NCI-H2227 treated with DMSO at 0.1 percent for 48 hours (cell line): ENCODE measurements around the gene SMS.
"Not testable (repeated sequence)": the region's sequence is repeated elsewhere in the genome, so short reads cannot be mapped to it uniquely, and the experiment has no call there.

ENCODE experiments used
- DNase-seq: peaks from one replicate; lab custom pipeline; 2025; lab: John Stamatoyannopoulos, UW

The SMS gene

DNA sequence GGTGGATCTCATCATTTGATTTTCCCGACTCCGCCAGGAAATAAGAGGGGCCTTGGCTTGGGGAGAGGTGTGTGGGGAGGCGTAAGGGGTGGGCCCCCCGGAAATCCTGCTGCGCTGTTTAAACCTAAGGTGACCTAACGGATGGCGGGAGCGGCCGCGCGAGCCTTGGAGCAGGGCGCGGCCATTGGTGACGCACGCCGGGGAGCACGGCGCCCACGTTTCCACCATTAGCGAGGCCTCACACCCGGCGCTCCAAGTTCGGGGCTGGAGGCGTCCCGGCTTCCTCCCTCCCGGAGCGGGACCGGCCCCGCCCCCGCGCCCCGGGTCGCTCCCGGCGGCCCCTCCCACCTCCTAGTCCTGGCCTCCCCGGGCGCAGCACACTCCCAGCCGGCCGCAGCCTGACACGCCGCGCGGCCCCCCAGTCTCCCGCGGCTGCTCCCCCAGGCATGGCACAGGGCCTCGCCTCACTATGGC, at the start of gene SMS:
SMS (plus strand) TSS at position 354 of the 474 bp plus-strand sequence; CDS start at position 470, 116 bp downstream.
- peak; percentile 78 for DNase-seq

DNA sequence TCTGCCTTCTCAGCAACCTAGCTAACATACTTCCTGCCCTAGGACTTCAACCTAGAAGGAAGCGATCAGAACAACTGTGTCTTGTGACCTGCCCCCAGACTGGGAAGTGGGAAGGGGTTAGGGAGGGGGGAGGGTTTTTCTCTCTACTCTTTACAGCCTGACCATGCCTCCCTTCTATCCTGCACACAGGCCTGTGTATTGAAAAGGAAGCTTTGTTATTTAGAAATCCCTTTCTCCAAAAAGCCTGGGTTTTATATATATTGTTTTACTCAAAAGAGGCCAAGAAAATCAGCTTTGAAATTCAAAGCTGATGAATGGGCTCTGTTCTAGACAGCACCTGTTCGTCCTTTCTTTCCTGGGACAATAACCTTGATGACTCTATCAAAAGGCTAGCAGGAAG, 35.2 kb upstream of the SMS start:
- DNase-seq, result no peak

DNA sequence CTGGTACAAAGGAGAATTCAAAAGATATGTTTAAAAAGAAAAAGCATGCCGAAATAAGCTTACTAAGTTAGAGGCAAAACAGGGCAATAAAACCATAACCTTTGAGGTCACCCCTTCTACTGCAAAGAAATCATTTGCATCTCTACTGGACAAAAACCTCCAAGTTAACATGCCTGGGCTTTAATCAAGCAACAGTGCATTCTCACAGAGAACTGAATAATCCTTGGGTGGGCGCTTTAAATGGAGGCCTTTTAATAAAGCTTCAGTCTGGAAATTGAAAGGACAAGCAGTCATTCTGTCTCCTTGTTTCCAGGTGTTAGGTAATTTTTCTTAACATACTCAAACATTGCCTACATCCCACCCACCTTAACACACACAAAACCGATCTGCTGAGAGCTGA, 34.6 kb upstream of the SMS start:
- DNase-seq, result no peak

DNA sequence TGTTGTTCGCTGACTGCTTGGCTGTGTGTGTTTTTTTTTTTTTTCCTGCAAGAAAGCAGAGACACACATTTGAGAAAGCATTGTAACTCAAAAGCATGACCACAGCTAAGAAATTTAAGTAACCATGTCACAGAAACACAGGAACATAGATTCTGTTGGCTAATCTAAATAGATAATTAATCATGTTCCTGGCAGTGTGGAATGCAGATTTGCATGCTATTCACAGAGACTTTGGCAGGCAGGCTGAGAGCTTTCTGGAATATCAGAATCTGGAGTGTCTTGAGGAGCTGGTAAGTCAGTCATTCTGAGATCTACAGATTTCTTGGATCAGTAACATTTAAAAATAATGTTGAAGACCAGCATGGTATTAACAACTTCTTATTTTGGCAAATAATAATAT, 33.2 kb upstream of the SMS start:
- no peak for DNase-seq

DNA sequence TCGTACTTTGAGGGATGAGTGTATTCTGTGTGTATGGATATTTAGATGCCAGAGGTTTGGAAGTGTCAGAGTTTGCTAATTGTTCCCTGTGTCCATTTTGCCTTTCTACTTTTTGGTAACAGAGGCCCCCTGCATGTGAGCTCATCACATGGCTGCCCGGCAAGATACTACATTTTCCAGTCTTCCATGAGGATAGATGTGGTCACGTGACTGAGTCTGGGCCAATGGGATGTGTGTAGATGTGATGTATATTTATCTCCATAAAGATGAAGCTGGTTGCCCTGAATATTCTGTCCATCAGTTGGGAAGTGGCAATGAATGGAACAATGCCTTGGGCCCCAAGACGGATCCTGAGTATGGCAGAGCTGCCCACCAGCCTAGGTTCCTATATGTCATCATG, 29.0 kb upstream of the SMS start:
- no peak for DNase-seq

DNA sequence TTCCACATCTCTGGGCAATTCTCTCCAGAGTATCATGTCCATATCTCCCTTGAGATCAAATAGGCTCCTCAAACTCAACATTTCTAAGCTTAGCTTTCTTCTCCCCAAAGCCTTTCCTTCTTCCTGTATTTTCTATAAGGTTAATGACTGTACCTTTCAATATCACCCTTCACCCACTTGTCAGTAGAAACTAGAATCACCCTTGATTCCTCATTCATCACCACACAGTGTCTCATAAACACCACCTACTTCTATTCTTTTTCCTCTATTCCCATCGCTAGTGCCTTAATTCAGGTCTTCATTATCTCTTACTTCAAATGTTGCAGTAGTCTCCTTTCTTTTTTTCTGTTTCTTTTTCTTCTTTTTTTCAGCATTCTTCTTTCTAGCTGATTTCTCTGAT, 28.3 kb upstream of the SMS start:
- no peak for DNase-seq

DNA sequence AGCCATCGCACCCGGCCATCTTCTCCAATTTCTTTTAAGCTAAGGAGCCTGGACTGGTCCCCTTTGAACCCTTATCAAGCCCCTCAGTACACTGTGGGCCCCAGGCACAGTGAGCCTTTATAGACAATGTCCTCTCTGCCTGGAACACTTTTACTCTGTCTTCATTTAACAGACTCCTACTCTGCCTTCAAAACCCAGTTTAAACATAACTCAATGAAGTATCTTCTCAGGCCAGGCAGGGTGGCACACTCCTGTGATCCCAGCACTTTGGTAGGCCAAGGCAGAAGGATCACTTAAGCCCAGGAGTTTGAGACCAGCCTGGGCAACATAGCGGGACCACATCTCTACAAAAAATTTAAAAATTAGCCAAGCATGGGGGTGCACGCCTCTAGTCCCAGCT, 27.5 kb upstream of the SMS start:
- no peak for DNase-seq

DNA sequence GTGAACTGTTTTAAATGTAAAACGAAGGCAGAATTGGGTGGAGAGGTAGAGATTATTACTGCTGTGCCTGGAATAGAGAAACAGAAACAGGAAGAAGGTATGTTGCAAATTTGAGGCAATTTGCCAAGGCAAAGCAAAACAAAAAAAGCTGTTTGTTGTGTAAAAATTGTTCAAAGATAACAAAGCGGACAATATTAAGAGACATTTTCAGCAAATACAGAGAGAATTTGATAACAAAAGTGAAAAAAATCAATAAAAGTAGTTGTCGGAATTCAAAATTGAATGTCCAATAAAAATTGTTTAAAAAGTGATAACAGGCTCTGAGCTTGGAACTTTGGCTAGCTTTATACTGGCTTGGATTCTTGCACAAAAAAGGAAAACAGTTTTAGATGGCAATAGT, 14.4 kb upstream of the SMS start:
- DNase-seq, result no peak

DNA sequence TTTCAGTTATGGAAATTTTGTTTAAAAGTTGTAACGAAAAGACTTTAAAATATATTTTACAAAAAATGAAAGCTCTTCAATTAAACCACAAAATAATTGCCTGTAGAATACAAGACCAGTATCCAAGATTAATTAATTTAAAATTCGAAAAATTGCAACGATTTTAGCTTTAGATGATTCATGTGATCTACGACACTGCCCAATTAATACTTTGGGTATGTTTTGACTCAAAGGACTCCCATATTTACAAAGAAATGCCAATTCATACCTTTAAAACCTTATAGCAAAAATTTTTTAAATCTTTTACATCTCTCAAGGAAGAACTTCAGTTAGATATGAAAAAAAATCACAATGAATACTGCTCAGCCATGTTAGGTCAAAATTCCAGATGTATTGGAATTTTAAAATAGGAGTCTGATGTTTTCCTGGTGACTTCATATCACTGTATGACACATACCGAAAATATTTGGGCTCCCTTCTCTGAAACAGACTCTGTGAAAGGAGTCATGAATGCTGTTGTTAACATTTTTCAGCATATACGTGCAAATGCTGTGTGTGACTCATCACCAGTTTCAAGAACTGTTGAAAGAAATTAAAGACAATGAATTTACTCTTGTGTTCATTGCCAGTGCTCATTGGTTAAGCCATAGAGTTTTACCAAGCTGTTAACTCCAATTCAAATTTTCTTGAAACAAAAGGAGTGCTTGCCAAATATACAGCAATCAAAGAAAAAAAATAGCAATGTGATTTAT, 13.8 kb upstream of the SMS start:
- DNase-seq, result no peak

DNA sequence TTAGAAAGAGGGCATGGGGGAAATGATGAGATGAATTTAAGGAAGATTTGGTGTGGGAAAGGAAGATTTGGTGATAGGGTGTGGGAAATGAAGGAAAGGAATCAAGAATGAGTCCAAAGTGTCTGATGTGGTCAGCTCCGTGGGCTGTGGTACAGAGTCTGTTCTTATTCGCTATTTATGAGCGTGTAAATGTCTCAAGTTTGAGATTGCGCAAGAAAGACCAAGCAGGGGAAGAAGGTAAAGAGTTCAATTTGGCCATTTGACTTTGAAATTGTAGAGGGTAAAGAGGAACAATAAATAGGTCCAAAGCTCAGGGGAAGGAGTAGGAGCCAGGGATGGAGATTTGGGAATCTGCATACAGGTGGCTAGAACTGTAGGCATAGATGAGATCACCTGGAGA, 11.3 kb upstream of the SMS start:
- DNase-seq, result no peak

DNA sequence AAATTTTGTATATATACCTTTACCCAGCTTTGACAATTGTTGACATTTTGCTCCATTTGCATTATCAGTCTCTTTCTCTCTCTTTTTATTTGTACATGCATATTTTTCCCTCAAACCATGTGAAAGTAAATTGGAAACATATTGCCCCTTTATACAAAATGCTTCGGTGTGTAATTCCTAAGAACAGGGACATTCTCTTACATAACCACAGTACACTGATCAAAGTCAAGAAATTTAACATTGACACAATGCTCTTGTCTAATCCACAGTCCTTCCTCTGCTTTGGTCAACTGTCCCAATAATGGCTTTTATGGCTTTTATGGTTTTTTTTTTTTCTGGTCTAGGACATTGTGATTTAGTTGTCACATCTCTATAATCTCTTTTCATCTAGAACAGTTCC, 9.5 kb upstream of the SMS start:
- no peak for DNase-seq

DNA sequence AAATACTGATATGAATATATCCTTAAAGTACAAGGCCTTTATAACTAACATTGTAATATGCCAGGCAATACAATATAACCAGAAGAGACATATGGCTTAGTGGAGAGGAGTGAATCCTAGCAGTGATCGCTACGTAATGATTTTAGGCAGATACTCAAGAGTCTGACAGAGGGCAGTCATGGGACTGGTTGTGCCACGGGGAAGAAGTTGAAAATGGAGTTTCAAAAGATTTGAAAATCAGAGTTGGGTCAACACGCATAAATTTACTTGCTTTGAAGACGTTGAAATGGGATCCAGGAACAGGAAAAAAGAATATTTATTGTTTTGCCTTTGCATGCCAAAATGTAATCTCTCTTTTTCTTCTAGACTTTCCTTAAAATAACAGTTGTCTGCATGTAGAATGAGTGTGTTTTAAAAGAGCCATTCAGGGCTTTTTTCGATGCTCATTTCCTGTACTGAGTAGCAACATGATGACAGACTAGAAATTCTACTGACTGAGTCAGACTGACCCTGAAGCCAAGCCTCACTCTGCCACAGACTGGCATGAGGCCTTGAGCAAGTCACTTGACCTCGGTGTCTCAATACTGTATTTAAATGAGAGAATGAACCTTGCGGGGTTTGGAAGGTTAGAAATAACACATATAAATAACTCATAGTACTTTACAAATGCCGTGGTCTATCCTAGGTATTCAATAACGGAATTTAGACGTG, 8.1 kb upstream of the SMS start:
- DNase-seq, result no peak

DNA sequence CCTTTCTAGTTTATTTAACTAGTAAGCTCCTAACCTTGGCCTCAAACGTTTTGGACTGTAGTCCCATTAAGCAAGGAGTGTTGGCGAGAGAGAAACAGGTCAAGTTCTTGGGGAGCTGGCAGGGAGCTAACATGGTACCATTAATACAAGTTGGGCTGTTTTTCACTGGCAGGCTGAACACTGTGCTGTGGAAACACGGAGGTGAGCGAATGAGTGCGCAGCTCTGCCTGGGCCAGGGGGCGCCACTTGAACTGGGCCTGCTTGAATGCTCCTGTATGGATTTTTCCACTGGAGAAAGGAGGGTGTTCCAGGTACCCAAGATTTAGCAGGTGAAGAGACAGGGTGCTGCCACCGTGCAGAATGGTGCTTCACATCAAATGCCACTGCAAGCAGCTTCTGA, 7.4 kb upstream of the SMS start:
- no peak for DNase-seq

DNA sequence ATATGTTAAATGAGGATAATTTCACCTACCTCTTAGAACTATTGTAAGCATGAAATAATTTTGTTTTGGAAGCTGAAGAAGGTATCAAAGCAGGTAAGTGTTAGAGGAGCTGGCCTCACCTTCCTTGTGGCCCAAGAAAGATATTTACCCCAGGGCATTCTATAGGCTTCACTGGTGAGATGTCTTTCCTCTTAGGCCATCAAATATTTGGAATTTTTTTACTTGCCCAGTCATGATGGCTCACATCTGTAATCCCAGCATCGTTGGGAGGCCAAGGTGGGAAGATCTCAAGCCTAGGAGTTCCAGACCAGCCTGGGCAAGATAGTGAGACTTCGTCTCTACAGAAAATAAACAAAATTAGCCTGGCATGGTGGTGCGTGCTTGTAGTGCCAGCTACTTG, 6.1 kb upstream of the SMS start:
- DNase-seq, result no peak

DNA sequence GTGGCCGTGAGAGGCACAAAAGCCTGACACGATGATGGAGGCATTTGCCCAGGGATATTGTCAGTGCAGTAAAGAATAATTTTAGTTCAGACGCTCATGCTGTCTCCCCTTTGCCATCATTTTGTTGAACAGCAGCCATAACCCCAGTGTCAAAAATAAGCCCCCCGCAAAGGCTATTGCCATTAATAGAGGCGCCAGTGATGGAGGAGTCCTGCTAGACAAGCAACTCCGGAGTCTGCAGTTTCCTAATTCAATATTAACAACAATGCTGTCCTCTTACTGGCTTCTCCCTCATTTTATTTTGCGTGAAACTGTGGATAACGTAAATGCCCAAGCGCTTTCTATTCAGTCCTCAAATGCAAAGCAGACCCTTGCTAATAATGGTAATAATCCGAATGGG, 603 bp upstream of the SMS start:
- peak; percentile 78 for DNase-seq

DNA sequence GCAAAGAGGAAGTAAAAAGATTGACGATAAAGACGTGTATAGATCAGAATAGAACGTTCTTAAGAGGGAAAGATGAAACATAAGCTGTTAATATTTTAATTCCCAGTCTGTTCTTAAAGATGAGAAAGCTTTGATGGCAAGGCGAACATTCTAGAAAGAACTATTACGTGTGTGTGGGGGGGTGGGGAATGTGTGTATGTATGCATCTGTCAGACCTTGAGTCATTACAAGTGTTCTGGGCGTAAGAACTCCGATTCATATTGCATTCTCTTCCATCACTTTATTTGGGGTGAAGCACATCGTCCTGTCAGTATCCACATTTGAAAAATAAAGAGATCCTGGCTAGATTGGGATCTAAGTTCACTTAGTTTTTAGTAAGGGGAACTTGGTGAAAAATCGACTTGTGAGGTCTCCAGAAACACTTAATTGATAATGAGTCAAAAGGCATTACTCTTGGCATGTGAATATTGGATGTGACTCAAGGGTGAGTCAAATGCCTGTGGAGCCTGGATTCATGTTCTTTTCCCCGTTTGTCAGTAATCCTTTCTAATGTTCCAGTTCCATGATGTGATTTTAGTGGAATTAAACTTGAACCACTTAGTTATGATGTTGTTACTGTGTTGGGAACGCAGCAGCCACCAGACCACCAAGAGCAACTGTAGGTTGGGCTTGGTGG, 3.1 kb downstream of the SMS start:
- no peak for DNase-seq

DNA sequence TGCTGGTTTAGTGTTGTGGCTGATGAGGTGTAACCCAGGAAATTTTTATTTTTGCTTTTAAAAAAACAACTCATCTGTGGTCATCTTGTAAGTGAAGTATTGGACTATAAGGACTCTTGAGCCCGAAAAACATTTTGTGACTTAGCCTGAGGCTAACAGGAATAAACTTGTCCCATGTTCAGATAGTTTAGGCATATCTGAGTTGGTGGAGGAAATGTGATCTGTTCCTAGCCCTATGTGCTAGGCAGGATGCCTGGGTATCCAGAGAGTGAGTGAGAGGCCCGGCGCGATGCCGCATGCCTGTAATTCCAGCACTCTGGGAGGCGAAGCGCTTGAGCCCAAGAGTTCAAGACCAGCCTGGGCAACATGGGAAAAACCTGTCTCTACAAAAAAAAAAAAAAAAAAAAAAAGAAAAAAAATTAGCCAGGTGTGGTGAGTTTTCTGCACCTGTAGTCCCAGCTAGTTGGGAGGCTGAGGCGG, 3.7 kb downstream of the SMS start:
- no peak for DNase-seq

DNA sequence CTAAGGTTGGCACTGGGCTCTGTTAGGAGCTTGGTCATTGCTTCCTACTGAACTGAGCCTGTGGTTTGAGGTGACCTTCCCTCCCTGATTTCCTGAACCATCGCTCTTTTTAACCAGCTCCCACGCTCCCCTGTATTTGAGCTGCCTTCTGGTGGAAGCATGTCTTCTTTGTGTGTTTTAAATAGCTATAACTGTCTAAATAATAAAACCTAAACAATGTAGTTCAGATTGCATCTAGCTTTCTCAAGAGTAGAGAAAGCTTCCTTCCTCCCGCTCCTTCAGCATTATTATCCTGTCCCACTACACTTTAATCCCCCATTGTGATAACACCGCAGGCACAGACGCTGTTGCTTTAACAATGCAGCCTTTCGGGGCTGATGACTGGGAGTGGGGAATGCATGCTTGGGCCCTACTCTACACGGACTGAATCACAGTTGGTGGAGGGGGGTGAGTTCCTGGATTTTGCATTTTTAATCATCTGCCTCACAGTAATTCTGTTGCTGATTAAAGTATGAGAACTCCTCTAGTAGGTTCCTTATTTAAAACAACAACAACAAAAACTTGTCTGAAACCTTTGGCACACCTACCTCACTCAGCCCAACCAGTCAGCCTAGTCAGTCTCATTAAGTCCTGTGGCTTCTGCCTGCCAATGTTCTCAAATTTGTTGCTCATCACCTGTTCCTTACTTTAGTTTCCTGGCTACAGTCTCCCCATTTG, 6.6 kb downstream of the SMS start:
- DNase-seq, result peak; percentile 60

DNA sequence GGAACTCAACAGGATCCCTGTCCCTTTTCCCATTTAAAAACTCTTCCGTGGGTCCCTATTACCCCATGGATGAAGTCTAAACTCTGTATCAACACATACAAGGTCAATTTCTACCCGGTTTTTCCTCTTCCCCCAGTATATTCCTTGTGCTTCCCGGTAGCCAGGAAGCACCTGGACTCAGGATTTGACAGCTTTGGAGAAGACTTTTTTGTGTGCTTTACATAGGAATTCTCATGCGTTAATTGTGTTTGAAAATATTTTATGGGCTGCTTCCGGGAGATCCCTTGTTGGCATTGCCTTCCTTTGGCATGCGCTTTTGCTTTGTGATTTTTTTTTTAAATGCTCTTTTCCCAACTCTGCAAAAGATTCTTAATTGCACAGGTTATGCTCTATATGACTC, 7.2 kb downstream of the SMS start:
- DNase-seq, result no peak

DNA sequence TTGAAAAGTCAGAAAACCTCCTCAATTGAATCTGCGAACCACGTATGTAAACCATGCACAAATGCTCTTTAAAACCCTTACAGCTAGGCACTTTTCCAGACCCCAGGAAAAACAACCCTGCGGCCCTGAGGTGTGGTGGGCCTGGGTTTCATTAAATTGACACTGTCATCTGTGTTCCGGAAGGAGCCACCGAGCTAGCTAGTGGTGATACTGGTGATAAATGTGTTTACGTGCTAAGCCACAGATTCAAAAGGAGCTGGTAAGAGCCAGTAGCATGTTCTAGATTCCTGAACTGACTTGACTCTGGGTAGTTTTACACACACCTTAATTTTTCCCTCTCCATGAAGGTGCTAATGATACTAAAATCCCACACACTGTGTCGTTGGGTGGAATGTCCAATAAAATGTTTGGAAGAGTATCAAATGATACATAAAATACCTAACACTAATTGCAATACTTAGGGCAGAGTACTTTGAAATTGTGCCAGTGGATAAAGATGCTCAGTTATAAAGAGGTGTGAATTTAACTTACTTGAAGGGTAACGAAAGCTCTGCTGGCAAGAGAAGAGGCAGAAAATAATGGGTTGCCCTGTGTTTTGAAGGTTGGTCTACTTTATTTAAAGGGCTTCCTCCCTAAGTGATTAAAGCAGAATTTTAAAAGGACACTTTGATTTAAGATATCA, 8.5 kb downstream of the SMS start:
- no peak for DNase-seq

DNA sequence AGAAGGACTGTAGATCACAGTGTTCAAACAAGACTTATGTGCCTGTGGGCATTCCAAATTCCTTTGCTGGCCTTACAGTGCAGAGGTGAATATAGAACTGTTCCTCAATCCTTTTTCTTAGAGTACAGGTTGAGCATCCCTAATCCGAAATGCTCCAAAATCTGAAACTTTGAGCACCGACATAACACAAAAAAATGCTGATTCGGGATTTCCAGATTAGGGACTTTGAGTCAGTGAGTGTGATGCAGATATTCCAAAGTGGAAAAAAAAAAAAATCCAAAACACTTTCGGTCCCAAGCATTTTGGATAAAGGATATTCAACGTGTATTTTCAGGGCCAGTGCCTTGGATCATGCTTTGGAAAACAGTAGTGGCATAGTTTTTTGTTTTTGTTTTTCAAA, 9.2 kb downstream of the SMS start:
- no peak for DNase-seq

DNA sequence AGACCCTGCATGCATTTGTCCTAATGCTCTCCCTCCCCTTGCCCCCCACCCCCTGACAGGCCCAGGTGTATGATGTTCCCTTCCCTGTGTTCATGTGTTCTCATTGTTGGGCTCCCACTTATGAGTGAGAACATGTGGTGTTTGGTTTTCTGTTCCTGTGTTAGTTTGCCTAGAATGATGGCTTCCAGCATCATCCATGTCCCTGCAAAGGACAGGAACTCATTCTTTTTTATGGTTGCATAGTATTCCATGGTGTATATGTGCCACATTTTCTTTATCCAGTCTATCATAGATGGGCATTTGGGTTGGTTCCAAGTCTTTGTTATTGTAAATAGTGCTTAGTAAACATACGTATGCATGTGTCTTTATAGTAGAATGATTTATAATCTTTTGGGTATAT, 10.0 kb downstream of the SMS start:
- not testable (repeated sequence) for DNase-seq
